ENCODE measurements around the gene ATP9B.

The ATP9B gene

GRCh38 chr18:79337184-79337583 is 268.0 kb downstream of the ATP9B start:
- no peak for DNase-seq (ENCODE audit: low read depth)
- TF ChIP-seq, protein P1, sequence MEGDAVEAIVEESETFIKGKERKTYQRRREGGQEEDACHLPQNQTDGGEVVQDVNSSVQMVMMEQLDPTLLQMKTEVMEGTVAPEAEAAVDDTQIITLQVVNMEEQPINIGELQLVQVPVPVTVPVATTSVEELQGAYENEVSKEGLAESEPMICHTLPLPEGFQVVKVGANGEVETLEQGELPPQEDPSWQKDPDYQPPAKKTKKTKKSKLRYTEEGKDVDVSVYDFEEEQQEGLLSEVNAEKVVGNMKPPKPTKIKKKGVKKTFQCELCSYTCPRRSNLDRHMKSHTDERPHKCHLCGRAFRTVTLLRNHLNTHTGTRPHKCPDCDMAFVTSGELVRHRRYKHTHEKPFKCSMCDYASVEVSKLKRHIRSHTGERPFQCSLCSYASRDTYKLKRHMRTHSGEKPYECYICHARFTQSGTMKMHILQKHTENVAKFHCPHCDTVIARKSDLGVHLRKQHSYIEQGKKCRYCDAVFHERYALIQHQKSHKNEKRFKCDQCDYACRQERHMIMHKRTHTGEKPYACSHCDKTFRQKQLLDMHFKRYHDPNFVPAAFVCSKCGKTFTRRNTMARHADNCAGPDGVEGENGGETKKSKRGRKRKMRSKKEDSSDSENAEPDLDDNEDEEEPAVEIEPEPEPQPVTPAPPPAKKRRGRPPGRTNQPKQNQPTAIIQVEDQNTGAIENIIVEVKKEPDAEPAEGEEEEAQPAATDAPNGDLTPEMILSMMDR (IDR thresholded peaks at IDR 0.05; ENCODE audit: low read depth, low read length, missing control alignments), result no peak
- H3K4me3 ChIP-seq (ENCODE audit: low read depth, low read length), result no peak overlapping the region

- H3K4me3 ChIP-seq (ENCODE audit: low read depth, low read length), result no peak overlapping the region
- TF ChIP-seq, protein P1 (IDR thresholded peaks at IDR 0.05; ENCODE audit: low read depth, low read length, missing control alignments), result no peak
- no peak for DNase-seq (ENCODE audit: low read depth)
Observed at GRCh38 chr18:79337620-79338019, 268.4 kb downstream of the ATP9B start.

DNA sequence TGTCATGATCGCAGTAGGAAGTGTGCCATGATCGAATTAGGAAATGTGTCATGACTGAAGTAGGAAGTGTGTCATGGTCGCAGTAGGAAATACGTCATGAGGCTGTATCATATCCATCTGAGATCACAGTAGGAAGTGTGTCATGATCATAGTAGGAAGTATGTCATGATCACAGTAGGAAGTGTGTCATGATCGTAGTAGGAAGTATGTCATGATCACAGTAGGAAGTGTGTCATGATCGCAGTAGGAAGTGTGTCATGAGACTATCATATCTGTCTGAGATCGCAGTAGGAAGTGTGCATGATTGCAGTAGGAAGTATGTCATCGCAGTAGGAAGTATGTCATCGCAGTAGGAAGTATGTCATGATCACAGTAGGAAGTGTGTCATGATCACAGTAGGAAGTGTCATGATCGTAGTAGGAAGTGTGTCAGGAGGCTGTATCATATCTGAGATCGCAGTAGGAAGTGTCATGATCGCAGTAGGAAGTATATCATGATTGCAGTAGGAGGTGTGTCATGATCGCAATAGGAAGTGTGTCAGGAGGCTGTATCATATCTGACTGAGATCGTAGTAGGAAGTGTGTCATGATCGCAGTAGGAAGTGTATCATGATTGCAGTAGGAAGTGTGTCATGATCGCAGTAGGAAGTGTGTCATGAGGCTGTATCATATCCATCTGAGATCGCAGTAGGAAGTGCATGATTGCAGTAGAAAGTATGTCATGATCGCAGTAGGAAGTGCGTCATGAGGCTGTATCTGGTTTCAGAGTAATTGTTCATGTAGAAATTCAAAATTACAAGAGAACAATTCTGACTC is 270.1 kb downstream of the ATP9B start:
- no peak overlapping the region for H3K4me3 ChIP-seq (ENCODE audit: low read depth, low read length)
- DNase-seq (ENCODE audit: low read depth), result no peak
- TF ChIP-seq, protein P1 (IDR thresholded peaks at IDR 0.05; ENCODE audit: low read depth, low read length, missing control alignments), result no peak

DNA sequence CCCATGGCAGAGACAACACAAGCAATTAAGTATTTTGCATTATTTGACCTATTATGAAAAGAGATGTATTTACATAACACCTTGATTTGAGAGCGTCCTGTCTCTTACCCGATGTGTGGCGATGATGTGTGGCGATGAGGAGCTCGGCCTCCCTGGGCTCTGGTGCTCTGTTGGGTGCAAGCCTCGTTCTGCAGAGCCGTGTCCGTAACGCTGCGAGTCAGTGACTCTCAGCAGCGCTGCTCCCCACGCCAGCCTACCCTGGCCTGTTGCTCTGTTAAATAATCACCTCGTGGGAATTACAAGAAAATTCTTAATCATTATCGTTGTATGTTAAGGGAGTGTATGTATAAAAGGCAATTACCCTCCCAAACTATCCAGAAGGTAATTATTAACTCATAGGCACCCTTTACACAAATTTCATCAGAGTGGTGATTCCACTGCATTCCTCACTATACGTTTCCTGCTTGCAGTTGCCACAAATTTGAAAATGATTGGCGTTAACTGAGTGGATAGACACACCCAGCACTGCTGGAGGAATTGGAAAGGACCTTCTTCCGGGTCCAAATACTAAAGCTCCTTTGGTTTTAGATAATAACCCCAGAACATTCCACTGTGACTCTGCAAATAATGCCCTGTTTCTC is 274.5 kb downstream of the ATP9B start:
- no peak for DNase-seq (ENCODE audit: low read depth)
- H3K4me3 ChIP-seq (ENCODE audit: low read depth, low read length), result no peak overlapping the region
- TF ChIP-seq, protein P1 (IDR thresholded peaks at IDR 0.05; ENCODE audit: low read depth, low read length, missing control alignments), result no peak

DNA sequence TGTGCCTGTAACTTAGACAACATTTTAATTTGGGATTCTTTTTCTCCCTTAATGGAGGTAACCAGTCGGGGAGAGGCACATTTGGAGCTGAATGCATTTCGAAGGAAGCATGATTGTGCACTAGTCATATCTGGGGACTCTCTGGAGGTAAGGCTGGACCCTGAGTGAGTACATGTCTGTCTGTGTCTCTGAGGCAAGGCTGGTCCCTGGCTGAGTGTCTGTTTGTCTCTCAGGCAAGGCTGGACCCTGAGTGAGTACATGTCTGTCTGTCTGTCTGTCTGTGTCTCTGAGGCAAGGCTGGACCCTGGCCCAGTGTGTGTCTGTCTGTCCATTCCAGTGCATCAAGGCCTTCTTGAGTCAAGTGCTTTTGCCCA is 275.0 kb downstream of the ATP9B start:
- TF ChIP-seq, protein P1 (IDR thresholded peaks at IDR 0.05; ENCODE audit: low read depth, low read length, missing control alignments), result no peak
- no peak overlapping the region for H3K4me3 ChIP-seq (ENCODE audit: low read depth, low read length)
- no peak for DNase-seq (ENCODE audit: low read depth)

GRCh38 chr18:79345366-79345765 is 276.2 kb downstream of the ATP9B start:
- H3K4me3 ChIP-seq (ENCODE audit: low read depth, low read length), result no peak overlapping the region
- TF ChIP-seq, protein P1 (IDR thresholded peaks at IDR 0.05; ENCODE audit: low read depth, low read length, missing control alignments), result no peak
- no peak for DNase-seq (ENCODE audit: low read depth)

Data from GM12864 (cell line).